Measurements from ENCODE around the gene GUCA2A.

GUCA2A gene

GRCh38 chr1:42153624-42154023, 10.9 kb downstream of the GUCA2A start:
- DNase-seq (ENCODE audit: low spot score), result no peak

DNA sequence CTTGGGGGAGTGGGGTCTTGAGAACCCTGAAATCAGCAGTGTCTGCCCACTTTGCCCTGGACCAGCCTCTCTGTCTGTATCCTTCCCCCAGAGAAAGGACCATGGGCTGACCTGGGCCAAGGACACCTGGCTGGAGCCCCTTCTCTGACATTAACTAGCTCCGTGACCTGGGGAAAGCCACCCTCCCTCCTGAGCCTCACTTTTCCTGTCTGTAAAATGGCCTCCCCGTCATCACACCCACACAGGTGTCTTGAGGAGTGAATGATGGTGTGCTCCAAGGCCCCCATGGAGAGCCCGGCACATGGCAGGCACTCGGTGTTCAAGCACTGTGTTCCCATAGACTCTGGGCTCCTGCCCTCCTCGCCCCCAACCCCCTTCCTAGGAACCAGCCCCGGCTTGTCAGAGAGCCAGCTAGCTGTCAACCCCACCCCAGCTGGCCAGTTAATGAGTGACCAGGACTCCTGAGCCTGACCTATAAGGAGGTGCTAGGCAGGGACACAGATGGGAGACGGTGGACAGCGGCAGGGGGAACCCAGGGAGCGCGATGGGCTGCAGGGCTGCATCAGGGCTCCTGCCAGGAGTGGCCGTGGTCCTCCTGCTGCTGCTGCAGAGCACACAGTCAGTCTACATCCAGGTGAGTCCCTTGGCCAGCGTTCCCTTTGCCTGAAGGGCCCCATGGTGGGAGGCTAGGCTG, 11.5 kb downstream of the GUCA2A start, which contains the start of gene GUCA2B:
Gene GUCA2B, plus strand, starts transcription at position 504 of the 694 bp plus-strand sequence. Its CDS starts 41 bp downstream, at position 545.
- no peak for DNase-seq (ENCODE audit: low spot score)

DNA sequence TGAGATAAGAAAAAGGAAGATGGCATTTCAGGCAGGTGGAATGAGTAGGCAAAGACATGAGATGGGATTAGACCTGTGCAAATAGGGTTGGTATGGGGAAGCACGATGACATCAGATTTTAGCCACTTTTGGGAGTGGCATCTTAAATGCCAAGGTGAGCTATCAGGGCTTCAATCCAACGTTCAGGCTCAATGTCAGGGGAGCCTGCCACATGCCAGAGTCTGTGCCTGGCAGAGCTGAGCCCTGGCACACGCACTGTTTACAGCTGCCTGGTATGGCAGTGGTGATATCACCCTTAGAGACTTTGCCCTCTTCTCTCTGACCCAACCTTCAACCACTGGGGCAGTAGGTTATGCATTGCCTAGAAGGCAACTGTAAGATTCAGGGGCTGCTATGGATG, 12.4 kb downstream of the GUCA2A start:
- DNase-seq (ENCODE audit: low spot score), result no peak

DNA sequence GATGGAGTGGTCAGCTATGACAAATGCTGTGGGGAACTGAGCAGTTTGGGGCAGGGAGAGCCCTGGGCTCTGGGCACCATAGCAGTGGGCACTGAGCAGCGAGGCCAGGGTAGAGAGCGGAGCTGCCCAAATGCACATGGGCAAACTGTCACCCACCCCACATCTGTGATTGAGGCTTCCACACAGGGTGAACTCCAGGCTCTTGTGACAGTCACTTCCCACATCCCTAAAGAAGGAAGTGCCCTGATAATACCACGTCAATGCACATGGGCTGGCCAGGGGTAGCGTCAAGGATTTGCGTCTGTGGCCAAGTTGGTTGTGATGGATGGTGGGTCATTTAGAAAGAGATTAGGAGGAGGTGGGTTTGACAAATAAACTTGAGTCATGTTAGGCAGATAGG, 13.9 kb downstream of the GUCA2A start:
- DNase-seq (ENCODE audit: low spot score), result no peak

DNA sequence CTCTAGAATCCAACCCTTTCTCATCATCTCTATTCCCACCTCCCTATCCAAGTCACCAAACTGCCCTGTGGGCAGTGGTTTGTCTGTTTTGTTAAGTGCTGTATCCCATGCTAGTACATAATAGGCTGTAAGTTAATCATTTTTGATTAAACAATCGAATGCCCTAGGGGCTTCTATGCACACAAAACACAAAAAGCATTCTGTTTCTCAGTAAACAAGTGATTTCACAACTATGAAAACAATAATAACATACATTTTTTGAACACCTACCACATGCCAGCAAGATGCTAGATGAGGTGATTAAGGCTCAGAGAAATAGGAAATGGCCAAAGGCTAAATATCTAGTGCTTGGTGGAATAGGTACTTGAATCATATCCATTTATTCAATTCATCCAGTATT, 16.4 kb downstream of the GUCA2A start:
- no peak for DNase-seq (ENCODE audit: low spot score)

DNA sequence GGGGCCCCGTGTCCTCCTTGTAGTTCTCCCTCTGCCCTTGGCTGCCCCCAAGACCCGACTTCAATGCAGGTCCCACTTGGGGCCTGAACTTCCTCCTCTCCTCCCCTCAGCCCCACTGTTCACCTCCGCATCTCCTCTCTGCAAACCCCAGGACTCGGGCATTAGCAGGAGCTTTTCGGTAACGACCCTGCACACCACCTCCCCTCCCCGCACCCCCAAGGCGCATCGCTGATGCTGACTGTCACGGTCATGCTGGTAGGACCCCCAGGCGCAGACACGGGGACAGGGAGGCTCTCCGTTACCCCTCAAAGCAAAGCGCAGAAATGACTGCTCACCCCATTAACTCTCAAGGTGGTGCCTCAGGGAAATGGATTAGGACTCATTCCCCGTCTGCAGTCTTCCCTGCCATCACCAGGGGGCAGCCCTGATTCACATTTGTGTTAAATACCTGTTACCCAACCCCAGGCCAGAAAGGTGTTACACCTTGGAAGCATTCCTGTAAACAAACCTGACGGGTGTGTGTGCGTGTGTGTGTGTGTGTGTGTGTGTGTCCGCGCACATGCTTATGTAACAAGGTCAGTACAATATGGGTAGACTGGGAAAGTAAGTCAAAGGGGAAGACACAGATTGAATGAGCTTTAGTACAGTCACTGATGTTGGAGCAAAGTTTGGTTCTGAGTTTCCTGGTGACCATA, 17.8 kb downstream of the GUCA2A start:
- DNase-seq (ENCODE audit: low spot score), result peak; percentile 66

- DNase-seq (ENCODE audit: low spot score), result no peak
Measured at GRCh38 chr1:42145764-42146625, 18.6 kb downstream of the GUCA2A start.

DNA sequence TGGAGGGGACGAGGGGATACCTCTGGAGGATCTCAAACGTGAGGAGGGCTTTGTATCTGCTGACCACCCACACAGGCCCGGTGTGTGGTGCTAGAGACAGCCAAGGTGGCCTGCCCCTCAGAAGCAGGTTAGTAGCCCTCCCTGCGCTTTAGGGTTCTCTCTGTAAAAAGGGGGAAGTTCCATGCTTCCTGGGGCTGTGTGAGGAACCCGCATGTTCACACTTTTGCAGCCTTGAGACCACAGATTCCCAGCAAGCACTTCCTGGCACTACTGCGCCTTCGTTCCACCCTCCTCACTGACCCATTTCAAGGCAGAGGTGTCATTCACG, 19.2 kb downstream of the GUCA2A start:
- DNase-seq (ENCODE audit: low spot score), result no peak

DNA sequence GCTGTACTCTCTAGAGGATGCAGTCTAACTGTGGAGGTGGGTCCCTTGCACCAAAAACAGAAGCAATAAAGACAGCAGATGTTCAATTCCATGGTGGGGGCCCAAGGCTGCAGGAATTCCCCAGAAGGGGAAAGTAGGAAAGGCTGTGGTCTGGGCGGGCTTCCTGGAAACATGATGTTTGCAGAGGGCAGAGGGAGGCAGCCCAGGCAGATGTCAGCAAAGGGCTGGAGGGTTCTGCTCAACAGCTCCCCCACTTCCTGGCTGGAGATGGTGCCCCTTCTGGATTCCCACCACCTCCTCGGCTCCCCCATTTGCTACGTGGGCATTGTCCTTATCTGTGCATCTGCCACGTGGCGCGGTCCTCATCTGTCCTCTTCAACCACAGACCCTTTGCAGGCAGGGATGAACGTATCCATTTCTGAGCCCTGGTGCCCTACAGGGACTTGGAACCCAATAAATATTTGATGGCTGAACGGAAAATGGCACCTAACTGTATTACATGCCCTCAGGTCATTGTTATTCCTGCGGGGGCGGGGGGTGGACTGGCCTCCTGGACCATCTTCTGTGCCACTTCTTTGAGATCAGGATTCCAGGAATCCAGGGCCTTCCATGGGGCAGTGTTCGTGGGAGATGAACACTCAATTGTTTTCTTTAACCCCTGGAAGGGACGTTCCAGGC, 19.7 kb downstream of the GUCA2A start:
- no peak for DNase-seq (ENCODE audit: low spot score)

GRCh38 chr1:42143896-42144710, 20.4 kb downstream of the GUCA2A start:
- no peak for DNase-seq (ENCODE audit: low spot score)

- DNase-seq (ENCODE audit: low spot score), result no peak
Measured at GRCh38 chr1:42142894-42143675, 21.5 kb downstream of the GUCA2A start.

DNA sequence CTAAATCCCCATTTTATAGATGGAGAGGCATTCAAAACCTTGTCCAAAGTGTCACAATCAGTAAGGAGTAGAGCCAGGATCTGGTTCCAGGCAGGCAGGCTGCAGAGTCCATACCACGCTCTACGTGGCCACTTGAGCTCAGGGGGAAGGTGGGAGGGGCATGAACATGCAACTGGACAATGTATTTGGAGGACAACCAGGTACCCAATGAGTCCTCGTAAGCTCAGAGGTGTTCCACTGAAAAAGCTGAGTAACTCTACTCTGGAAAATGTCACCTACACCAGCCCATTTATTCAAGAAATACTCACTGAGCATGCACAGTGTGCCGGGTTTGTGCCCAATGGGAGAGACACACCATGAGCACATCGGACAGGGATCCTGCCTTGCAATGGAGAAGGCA, 22.6 kb downstream of the GUCA2A start:
- no peak for DNase-seq (ENCODE audit: low spot score)

DNA sequence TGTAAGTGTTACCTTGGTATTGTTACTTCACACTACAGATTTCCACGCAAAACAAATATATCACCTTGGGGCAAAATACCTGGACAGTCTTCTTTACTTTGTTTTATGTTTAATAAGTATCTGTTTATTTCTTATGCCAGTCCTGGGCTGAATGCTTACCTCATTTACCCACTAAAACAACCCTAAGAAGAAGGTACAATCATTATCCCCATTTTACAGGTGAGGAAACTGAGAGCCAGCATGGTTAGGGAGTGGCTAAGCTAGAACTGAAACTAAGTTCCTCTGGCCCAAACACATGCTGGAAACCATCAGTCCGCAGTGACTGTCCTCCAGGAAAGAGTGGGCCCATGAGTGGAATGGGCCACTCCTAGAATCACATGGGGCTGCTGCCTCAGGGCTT, 24.4 kb downstream of the GUCA2A start:
- DNase-seq (ENCODE audit: low spot score), result no peak

DNA sequence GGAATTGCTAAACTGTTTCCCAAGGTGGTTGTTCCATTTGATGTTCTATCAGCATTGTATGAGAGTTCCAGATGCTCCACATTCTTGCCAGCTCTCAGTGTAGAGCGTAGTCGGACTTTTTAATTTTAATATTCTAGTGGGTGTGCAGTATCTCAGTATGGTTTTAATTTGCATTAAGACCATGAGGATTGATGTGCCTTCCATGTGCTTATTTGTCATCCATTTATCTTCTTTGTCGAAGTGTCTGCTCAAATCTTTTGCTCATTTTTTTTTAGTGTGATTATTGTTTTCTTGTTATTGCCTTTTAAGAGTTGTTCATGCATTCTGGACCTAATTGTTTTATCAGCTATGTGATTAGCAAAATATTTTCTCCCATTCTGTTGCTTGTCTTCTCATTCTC, 25.1 kb downstream of the GUCA2A start:
- DNase-seq (ENCODE audit: low spot score), result no peak

GRCh38 chr1:42138586-42138985, 26.0 kb downstream of the GUCA2A start:
- no peak for DNase-seq (ENCODE audit: low spot score)

DNA sequence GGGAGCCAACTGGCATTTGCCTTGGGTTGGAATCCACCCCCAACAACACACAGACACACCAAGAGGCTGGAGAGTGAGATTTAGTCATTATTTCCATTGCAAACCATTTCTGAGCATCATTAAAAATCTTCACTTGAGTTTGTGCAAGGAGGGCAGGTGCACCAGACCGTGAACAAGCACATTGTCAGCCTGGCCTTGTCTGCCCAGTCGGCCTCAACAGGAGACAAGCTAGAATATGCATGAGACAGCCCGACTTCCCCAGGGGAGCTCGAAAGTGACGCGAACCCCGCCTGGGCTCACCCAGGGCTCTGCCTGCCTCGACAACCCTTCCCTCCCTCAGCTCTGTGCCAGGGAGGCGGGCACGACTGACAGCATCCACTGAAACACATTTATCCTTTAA, 26.8 kb downstream of the GUCA2A start:
- DNase-seq (ENCODE audit: low spot score), result no peak

DNA sequence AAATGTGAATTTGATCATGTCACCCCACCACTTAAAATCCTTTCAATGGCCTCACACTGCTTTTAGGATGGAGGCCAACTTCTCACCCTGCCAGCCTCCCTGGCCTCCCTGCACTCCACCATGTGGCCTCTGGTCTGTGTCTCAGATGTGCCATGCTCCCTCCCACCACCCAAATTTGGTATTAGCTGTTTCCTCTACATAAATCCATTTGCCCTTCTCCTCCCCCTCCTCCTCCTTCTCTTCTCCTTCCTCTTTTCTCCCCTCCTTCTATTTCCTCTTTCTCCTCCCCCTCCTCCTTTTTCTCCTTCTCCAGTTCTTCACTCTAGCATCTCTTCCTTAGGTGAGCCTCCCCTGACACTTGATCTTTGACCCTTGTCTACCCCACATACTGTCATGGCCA, 28.1 kb downstream of the GUCA2A start:
- no peak for DNase-seq (ENCODE audit: low spot score)

GRCh38 chr1:42135426-42135825, 29.1 kb downstream of the GUCA2A start:
- DNase-seq (ENCODE audit: low spot score), result no peak

GRCh38 chr1:42133809-42134526, 30.6 kb downstream of the GUCA2A start:
- no peak for DNase-seq (ENCODE audit: low spot score)

DNA sequence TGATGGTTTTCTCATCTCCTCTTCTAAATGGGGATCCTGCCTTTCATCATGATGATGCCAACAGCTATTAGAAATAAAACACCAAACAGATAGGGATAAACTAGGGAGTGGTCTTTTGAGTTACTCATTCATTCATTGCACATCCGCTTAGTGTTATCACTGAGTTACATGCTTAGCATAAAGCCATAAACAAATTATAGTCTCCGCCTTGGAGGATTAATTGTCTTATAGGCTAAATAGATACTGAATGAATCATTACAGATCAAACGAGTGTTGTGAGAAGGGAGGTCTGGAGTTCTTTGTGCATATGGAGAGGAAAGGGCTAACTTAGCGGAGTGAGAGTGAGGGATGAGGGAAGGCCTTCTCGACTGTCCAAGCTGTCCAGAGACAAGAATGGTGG, 31.2 kb downstream of the GUCA2A start:
- no peak for DNase-seq (ENCODE audit: low spot score)

Data from HuH-7.5 (cell line).